Esophagus muscularis mucosa (tissue), 4 donors: Measurements from ENCODE around the gene STX11.

ENCODE experiments used
- CTCF ChIP-seq, 3 experiments: fragments of 200-600 bp in 2 of 3; fragments of 450-650 bp in 1 of 3; sonication (generic) in 2 of 3; IDR thresholded peaks; one replicate each; pipeline ENCODE4 v1.5.1; 2017 to 2019; ENCODE audit warnings: antibody characterized with exemption in 3 of 3, mild to moderate bottlenecking in 2 of 3, moderate library complexity in 1 of 3
- EP300 ChIP-seq: sonication (generic); formaldehyde crosslinking; IDR thresholded peaks from one replicate; pipeline ENCODE4 v1.6.1; 2017; ENCODE audit warnings: antibody characterized with exemption
- POLR2A ChIP-seq: fragments of 450-650 bp; IDR thresholded peaks from one replicate; pipeline ENCODE4 v1.6.1; 2017; ENCODE audit warnings: antibody characterized with exemption, moderate library complexity, mild to moderate bottlenecking, low read depth
- POLR2AphosphoS5 ChIP-seq, 2 donors: sonication (generic); formaldehyde crosslinking; IDR thresholded peaks; one replicate each; pipeline ENCODE4 v1.6.1; 2017; ENCODE audit warnings: antibody characterized with exemption in 2 of 2

GRCh38 chr6:144232176-144232831 is 82.0 kb downstream of the STX11 start:
- TF ChIP-seq CTCF (IDR thresholded peaks at IDR 0.05): no peak
- TF ChIP-seq POLR2AphosphoS5 (IDR thresholded peaks at IDR 0.05): no peak
- no peak for TF ChIP-seq POLR2A
- TF ChIP-seq EP300: no peak
